ENCODE results near the gene CLEC9A.
"Not testable (repeated sequence)": the region's sequence is repeated elsewhere in the genome, so short reads cannot be mapped to it uniquely, and the experiment has no call there.

Gene CLEC9A

GRCh38 chr12:10016881-10017280 lies 13.6 kb upstream of the CLEC9A start:
- H3K4me3 ChIP-seq (ENCODE audit: low read depth, low read length), result no peak overlapping the region
- no peak for TF ChIP-seq CTCF (IDR thresholded peaks at IDR 0.05; ENCODE audit: borderline replicate concordance, insufficient read depth, low read depth, low read length)

- no peak overlapping the region for H3K4me3 ChIP-seq (ENCODE audit: low read depth, low read length)
- TF ChIP-seq CTCF (IDR thresholded peaks at IDR 0.05; ENCODE audit: borderline replicate concordance, insufficient read depth, low read depth, low read length), result no peak
These were observed 12.1 kb upstream of the CLEC9A start for GRCh38 chr12:10018386-10018785.

GRCh38 chr12:10021342-10021741 lies 9.1 kb upstream of the CLEC9A start:
- H3K4me3 ChIP-seq (ENCODE audit: low read depth, low read length), result no peak overlapping the region
- no peak for TF ChIP-seq CTCF (IDR thresholded peaks at IDR 0.05; ENCODE audit: borderline replicate concordance, insufficient read depth, low read depth, low read length)

GRCh38 chr12:10025236-10025635 lies 5.2 kb upstream of the CLEC9A start:
- no peak for TF ChIP-seq CTCF (IDR thresholded peaks at IDR 0.05; ENCODE audit: borderline replicate concordance, insufficient read depth, low read depth, low read length)
- no peak overlapping the region for H3K4me3 ChIP-seq (ENCODE audit: low read depth, low read length)

GRCh38 chr12:10026666-10027065 lies 3.8 kb upstream of the CLEC9A start:
- H3K4me3 ChIP-seq (ENCODE audit: low read depth, low read length), result not testable (repeated sequence)

GRCh38 chr12:10027311-10027710 lies 3.2 kb upstream of the CLEC9A start:
- no peak overlapping the region for H3K4me3 ChIP-seq (ENCODE audit: low read depth, low read length)
- TF ChIP-seq CTCF (IDR thresholded peaks at IDR 0.05; ENCODE audit: borderline replicate concordance, insufficient read depth, low read depth, low read length), result no peak

GRCh38 chr12:10027721-10028120 lies 2.8 kb upstream of the CLEC9A start:
- H3K4me3 ChIP-seq (ENCODE audit: low read depth, low read length), result no peak overlapping the region
- no peak for TF ChIP-seq CTCF (IDR thresholded peaks at IDR 0.05; ENCODE audit: borderline replicate concordance, insufficient read depth, low read depth, low read length)

- no peak for TF ChIP-seq CTCF (IDR thresholded peaks at IDR 0.05; ENCODE audit: borderline replicate concordance, insufficient read depth, low read depth, low read length)
- no peak overlapping the region for H3K4me3 ChIP-seq (ENCODE audit: low read depth, low read length)
These were observed 839 bp downstream of the CLEC9A start for GRCh38 chr12:10031321-10031720.
